WTC11 (cell line): ENCODE results near the gene MDM1. TPM values are rescaled to one million over a fixed set of nuclear protein-coding genes. Genes with fewer than 3 reads are reported as not detected.

Experiments
- ATAC-seq: fragments of 200-7000 bp; cut with Tn5 transposase; 2 replicates; pipeline ENCODE4 v1.10.0; 2021; ENCODE audit warnings: mild to moderate bottlenecking, moderate library complexity
- CTCF ChIA-PET: fragments of 300-600 bp; sonication (Branson Sonifier 250); formaldehyde crosslinking; loops from one replicate; lab custom pipeline; 2021; ENCODE audit warnings: antibody characterized with exemption; lab: Charles Lee
- POLR2A ChIA-PET: fragments of 350-600 bp; sonication (Branson Sonifier 250); formaldehyde crosslinking; loops from one replicate; lab custom pipeline; 2021; ENCODE audit warnings: antibody characterized with exemption; lab: Charles Lee
- DNase-seq: peaks from one replicate; pipeline ENCODE4 v3.0.0; 2021; ENCODE audit warnings: low spot score
- H3K27ac Mint-ChIP-seq: 2 replicates; pipeline ENCODE4 v1.8.0; 2021; ENCODE audit warnings: mixed read lengths
- H3K27me3 Mint-ChIP-seq: 2 replicates; pipeline ENCODE4 v1.8.0; 2021; ENCODE audit warnings: low read depth, mild to moderate bottlenecking, moderate library complexity, mixed read lengths
- H3K36me3 Mint-ChIP-seq: 2 replicates; pipeline ENCODE4 v1.8.0; 2021; ENCODE audit warnings: mixed read lengths
- H3K4me1 Mint-ChIP-seq: 2 replicates; pipeline ENCODE4 v1.8.0; 2022; ENCODE audit warnings: mixed read lengths
- H3K4me3 Mint-ChIP-seq: 2 replicates; pipeline ENCODE4 v1.8.0; 2021; ENCODE audit warnings: mild to moderate bottlenecking, moderate library complexity, mixed read lengths
- H3K9me3 Mint-ChIP-seq: 2 replicates; pipeline ENCODE4 v1.8.0; 2021; ENCODE audit warnings: mixed read lengths
- ARID4B ChIP-seq: sonication (generic); formaldehyde crosslinking; IDR thresholded peaks from 2 replicates; pipeline ENCODE4 v1.8.0; 2023; ENCODE audit warnings: missing genetic modification reagents, mild to moderate bottlenecking, borderline replicate concordance
- ELF4 ChIP-seq: sonication (generic); formaldehyde crosslinking; IDR thresholded peaks from 2 replicates; pipeline ENCODE4 v1.8.1; 2022; ENCODE audit warnings: low read depth, mild to moderate bottlenecking, moderate library complexity, missing genetic modification reagents
- FOXJ3 ChIP-seq: sonication (generic); formaldehyde crosslinking; IDR thresholded peaks from 2 replicates; pipeline ENCODE4 v1.9.0; 2021; ENCODE audit warnings: missing genetic modification reagents, mild to moderate bottlenecking, borderline replicate concordance
- HMGXB4 ChIP-seq: sonication (generic); formaldehyde crosslinking; IDR thresholded peaks from 2 replicates; pipeline ENCODE4 v1.8.1; 2023; ENCODE audit warnings: mild to moderate bottlenecking, moderate library complexity, missing genetic modification reagents
- IRF1 ChIP-seq: sonication (generic); formaldehyde crosslinking; IDR thresholded peaks from 2 replicates; pipeline ENCODE4 v1.8.0; 2023; ENCODE audit warnings: missing genetic modification reagents
- MXD4 ChIP-seq: fragments of 250-450 bp; sonication (Bioruptor Pico); IDR thresholded peaks from 2 replicates; pipeline ENCODE4 v1.8.0; 2021; ENCODE audit warnings: mild to moderate bottlenecking, moderate library complexity, borderline replicate concordance
- NFE2L1 ChIP-seq: sonication (generic); formaldehyde crosslinking; IDR thresholded peaks from 2 replicates; pipeline ENCODE4 v1.8.1; 2023; ENCODE audit warnings: missing genetic modification reagents
- OVOL2 ChIP-seq: fragments of 250-450 bp; sonication (Bioruptor Pico); IDR thresholded peaks from 2 replicates; pipeline ENCODE4 v1.9.0; 2021; ENCODE audit warnings: mild to moderate bottlenecking, borderline replicate concordance
- PRDM15 ChIP-seq: sonication (generic); formaldehyde crosslinking; IDR thresholded peaks from 2 replicates; pipeline ENCODE4 v1.8.0; 2022; ENCODE audit warnings: missing genetic modification reagents
- ZBTB43 ChIP-seq: sonication (generic); formaldehyde crosslinking; IDR thresholded peaks from 2 replicates; pipeline ENCODE4 v1.8.1; 2023; ENCODE audit warnings: mild to moderate bottlenecking, missing genetic modification reagents
- ZNF121 ChIP-seq: sonication (generic); formaldehyde crosslinking; IDR thresholded peaks from 2 replicates; pipeline ENCODE4 v1.8.0; 2023; ENCODE audit warnings: missing genetic modification reagents
- ZNF138 ChIP-seq: sonication (generic); formaldehyde crosslinking; conservative IDR thresholded peaks from 2 replicates; pipeline ENCODE4 v1.8.1; 2022; ENCODE audit warnings: mild to moderate bottlenecking, moderate library complexity, missing genetic modification reagents
- total RNA-seq: library from RNA; stranded (reverse); gene quantifications from 3 replicates; pipeline ENCODE4 v1.2.3, GENCODE V29; 2021

Gene MDM1
- total RNA-seq, 1 experiment from 2014 or later, result 9.1 TPM

GRCh38 chr12:68356986-68357385, 24.8 kb upstream of the MDM1 start:
- H3K36me3 Mint-ChIP-seq, result no peaks in the 10 kb centered on the region
- POLR2A ChIA-PET, result no interaction called here
- H3K27me3 Mint-ChIP-seq, result peaks cover 18% of the 10 kb centered on the region
- no peak overlapping the region for H3K4me3 Mint-ChIP-seq
- H3K4me1 Mint-ChIP-seq, result peaks cover 10% of the 10 kb centered on the region
- DNase-seq (no peak), ATAC-seq (no peak)
- H3K9me3 Mint-ChIP-seq, result no peaks in the 10 kb centered on the region
- TF ChIP-seq OVOL2 (CRISPR knock-in tag), result no peak
- no peak overlapping the region for H3K27ac Mint-ChIP-seq
- CTCF ChIA-PET, result interaction anchor here (0.9 to 1.8 kb wide), 2 partner anchors 89 to 820 kb away, joined by 3 to 5 read pairs; no protein-coding TSS in a partner anchor

- TF ChIP-seq IRF1 (CRISPR knock-in tag) (no peak), FOXJ3 (CRISPR knock-in tag) (no peak), NFE2L1 (CRISPR knock-in tag) (no peak), PRDM15 (CRISPR knock-in tag) (no peak), ELF4 (no peak), MXD4 (CRISPR knock-in tag) (no peak), ZNF121 (CRISPR knock-in tag) (no peak), ZNF138 (CRISPR knock-in tag) (no peak)
- peaks cover 18% of the 10 kb centered on the region for H3K27me3 Mint-ChIP-seq
- H3K27ac Mint-ChIP-seq, result no peak overlapping the region
- no peaks in the 10 kb centered on the region for H3K9me3 Mint-ChIP-seq
- ATAC-seq, result no peak
- no peaks in the 10 kb centered on the region for H3K36me3 Mint-ChIP-seq
- ChIA-PET CTCF (interaction anchor here (0.9 kb wide), 1 partner anchor 821 kb away, joined by 3 read pairs; no protein-coding TSS in a partner anchor), POLR2A (interaction anchor here (0.5 to 1.0 kb wide), 2 partner anchors 9 to 129 kb away, joined by 3 to 4 read pairs; no protein-coding TSS in a partner anchor)
- DNase-seq, result no peak
- H3K4me3 Mint-ChIP-seq, result no peak overlapping the region
- H3K4me1 Mint-ChIP-seq, result peaks cover 10% of the 10 kb centered on the region
These were observed 24.0 kb upstream of the MDM1 start for GRCh38 chr12:68356060-68356695.

GRCh38 chr12:68354977-68355541, 22.9 kb upstream of the MDM1 start:
- peaks cover 10% of the 10 kb centered on the region for H3K4me1 Mint-ChIP-seq
- peaks cover 18% of the 10 kb centered on the region for H3K27me3 Mint-ChIP-seq
- no peak for ATAC-seq
- H3K9me3 Mint-ChIP-seq, result no peaks in the 10 kb centered on the region
- H3K27ac Mint-ChIP-seq, result no peak overlapping the region
- POLR2A ChIA-PET, result no interaction called here
- H3K4me3 Mint-ChIP-seq, result no peak overlapping the region
- no peaks in the 10 kb centered on the region for H3K36me3 Mint-ChIP-seq
- DNase-seq, result no peak
- CTCF ChIA-PET, result interaction anchor here (1.9 kb wide), 1 partner anchor 10 kb away, joined by 4 read pairs; no protein-coding TSS in a partner anchor
- TF ChIP-seq ZBTB43 (CRISPR knock-in tag), result no peak
- TF ChIP-seq HMGXB4 (CRISPR knock-in tag), result no peak
- no peak for TF ChIP-seq ARID4B (CRISPR knock-in tag)
